ENCODE data around the gene NAT10. TPM values are rescaled to one million over a fixed set of nuclear protein-coding genes. Genes with fewer than 3 reads are reported as not detected.

Gene NAT10
- total and polyA plus RNA-seq, 8 donors: 14.5 to 30.2 (median 24.5) TPM

GRCh38 chr11:34190192-34191139 is 85.0 kb downstream of the NAT10 start:
- ATAC-seq (no peak), DNase-seq (no peak), FAIRE-seq (no peak)
- 91 to 96% methylated on average over 8 of the region's 8 CpGs for WGBS, 2 donors
- no peak overlapping the region for H3K4me3 ChIP-seq
- intact Hi-C loops (cut with DNase I): no loop called here
- TF ChIP-seq CTCF (IDR thresholded peaks at IDR 0.05): no peak
- H3K9me3 ChIP-seq: no peaks in the 10 kb centered on the region
- no peaks in the 10 kb centered on the region for H3K36me3 ChIP-seq
- H3K27me3 ChIP-seq: no peaks in the 10 kb centered on the region
- no peak overlapping the region for H3K27ac ChIP-seq
- H3K4me1 ChIP-seq: no peaks in the 10 kb centered on the region

- no peak for ATAC-seq
Measured at GRCh38 chr11:34191578-34191977, 86.1 kb downstream of the NAT10 start.

GRCh38 chr11:34192481-34193401 is 87.3 kb downstream of the NAT10 start:
- DNase-seq (peak in 2 of 6 donors; percentile 35 to 38), FAIRE-seq (no peak), ATAC-seq (peak; percentile 62 to 82 (median 68))
- H3K27me3 ChIP-seq: no peaks in the 10 kb centered on the region
- H3K9me3 ChIP-seq: no peaks in the 10 kb centered on the region
- 69 to 81% methylated on average over 13 to 14 of the region's 14 CpGs for WGBS, 2 donors
- no peaks in the 10 kb centered on the region for H3K36me3 ChIP-seq
- H3K4me1 ChIP-seq: no peaks in the 10 kb centered on the region
- TF ChIP-seq CTCF (IDR thresholded peaks at IDR 0.05): no peak
- H3K4me3 ChIP-seq: no peak overlapping the region
- no peak overlapping the region for H3K27ac ChIP-seq
- intact Hi-C loops (cut with DNase I): no loop called here

More at GRCh38 chr11:34191578-34191977, 86.1 kb downstream of the NAT10 start:
- FAIRE-seq: no peak
- Histone ChIP-seq H3K36me3 (no peaks in the 10 kb centered on the region), H3K4me1 (no peaks in the 10 kb centered on the region), H3K27ac (no peak overlapping the region), H3K4me3 (no peak overlapping the region), H3K9me3 (no peaks in the 10 kb centered on the region), H3K27me3 (no peaks in the 10 kb centered on the region)
- WGBS, 2 donors: 88 to 94% methylated on average over 5 of the region's 5 CpGs
- DNase-seq: no peak
- intact Hi-C loops (cut with DNase I): no loop called here
- TF ChIP-seq CTCF (IDR thresholded peaks at IDR 0.05): no peak

- no peak for FAIRE-seq
- Histone ChIP-seq H3K27ac (no peak overlapping the region), H3K4me1 (no peaks in the 10 kb centered on the region), H3K9me3 (no peaks in the 10 kb centered on the region), H3K4me3 (no peak overlapping the region), H3K27me3 (no peaks in the 10 kb centered on the region), H3K36me3 (no peaks in the 10 kb centered on the region)
- no peak for TF ChIP-seq CTCF (IDR thresholded peaks at IDR 0.05)
- no peak for ATAC-seq
- intact Hi-C loops (cut with DNase I): no loop called here
- no peak for DNase-seq
- 91 to 93% methylated on average over 10 to 12 of the region's 13 CpGs for WGBS, 2 donors
Measured at GRCh38 chr11:34194576-34195335, 89.3 kb downstream of the NAT10 start.

Other genes starting within 250 kb of the NAT10 start
- 10 to 100 TPM in 1 of 6 donors, 1 to 10 TPM in 5; 2.4 to 11.5 (median 5.0) TPM for gene LMO2, start 213.6 kb upstream of the NAT10 start, total RNA-seq
- 10 to 100 TPM; 10.8 to 24.3 TPM for gene LMO2, start 213.6 kb upstream of the NAT10 start, polyA plus RNA-seq
- gene CAPRIN1, start 53.9 kb upstream of the NAT10 start, total RNA-seq: 100 to 1,000 TPM in 3 of 6 donors, 10 to 100 TPM in 3; 84.4 to 116 (median 101) TPM
- 10 to 100 TPM; 33.9 to 46.9 TPM for gene CAPRIN1, start 53.9 kb upstream of the NAT10 start, polyA plus RNA-seq